ENCODE results near the gene C2CD3. TPM values are rescaled to one million over a fixed set of nuclear protein-coding genes. Genes with fewer than 3 reads are reported as not detected.

C2CD3 gene
- total and polyA plus RNA-seq, 9 of the 15 experiments (the other 6 are each of a cell fraction or from before 2014, with no cell fraction given) = 4.4 to 20.2 (median 15.4) TPM

GRCh38 chr11:73983741-73984538 is 186.9 kb downstream of the C2CD3 start (continued):
- TF ChIP-seq HES1 (IDR thresholded peaks at IDR 0.05; ENCODE audit: low read depth) (no peak), ZNF143 (CRISPR knock-in tag; IDR thresholded peaks at IDR 0.05) (no peak), ADNP (tag; IDR thresholded peaks at IDR 0.05) (no peak), COPS2 (conservative IDR thresholded peaks at IDR 0.05) (no peak), ZNF212 (CRISPR knock-in tag; IDR thresholded peaks at IDR 0.05) (no peak; the same call in 1 of the 2 replicates), SRSF3 (IDR thresholded peaks at IDR 0.05; ENCODE audit: insufficient read depth, low read length) (no peak), CAMTA2 (CRISPR knock-in tag; conservative IDR thresholded peaks at IDR 0.05) (no peak), ETS2 (tag; IDR thresholded peaks at IDR 0.05; ENCODE audit: borderline replicate concordance, poor library complexity, severe bottlenecking) (no peak), ZNF134 (CRISPR knock-in tag; conservative IDR thresholded peaks at IDR 0.05) (no peak), ZNF121 (CRISPR knock-in tag; conservative IDR thresholded peaks at IDR 0.05) (no peak), SNIP1 (IDR thresholded peaks at IDR 0.05; ENCODE audit: low read depth) (0 out of 2 replicates have a peak, but pooled peaks have one; percentile 23), CBX1 (IDR thresholded peaks at IDR 0.05; ENCODE audit: low read depth) (no peak), DLX4 (CRISPR knock-in tag; IDR thresholded peaks at IDR 0.05) (no peak), HSF4 (CRISPR knock-in tag; IDR thresholded peaks at IDR 0.05; ENCODE audit: borderline replicate concordance) (no peak), ZNF436 (CRISPR knock-in tag; IDR thresholded peaks at IDR 0.05) (no peak), ZNF224 (CRISPR knock-in tag; IDR thresholded peaks at IDR 0.05) (no peak), CHD1 (IDR thresholded peaks at IDR 0.05; ENCODE audit: low read length) (peak; percentile 37), MECOM (CRISPR knock-in tag; IDR thresholded peaks at IDR 0.05) (0 out of 2 replicates have a peak, but pooled peaks have one; percentile 63), NBN (IDR thresholded peaks at IDR 0.05; ENCODE audit: low read depth) (no peak), ZFPM2 (CRISPR knock-in tag; IDR thresholded peaks at IDR 0.05) (peak; percentile 88; the same call in 1 of the 2 replicates), FOXM1 (IDR thresholded peaks at IDR 0.05; ENCODE audit: low read depth) (no peak), FOXM1 (CRISPR knock-in tag; IDR thresholded peaks at IDR 0.05; ENCODE audit: low read depth) (no peak), RHOXF2B (CRISPR knock-in tag; conservative IDR thresholded peaks at IDR 0.05) (no peak), NFE2L1 (tag; IDR thresholded peaks at IDR 0.05; ENCODE audit: borderline replicate concordance, low read depth) (no peak), ZNF668 (CRISPR knock-in tag; IDR thresholded peaks at IDR 0.05) (no peak; the same call in 1 of the 2 replicates), ZFP1 (CRISPR knock-in tag; IDR thresholded peaks at IDR 0.05) (no peak)
